ENCODE results near the gene SNX11.
A peak's percentile ranks its signal among the peaks of the same experiment; 100 is the strongest.
"Not testable (repeated sequence)": the region's sequence is repeated elsewhere in the genome, so short reads cannot be mapped to it uniquely, and the experiment has no call there.

Gene SNX11

GRCh38 chr17:48107137-48108055, at the start of gene SNX11:
Gene SNX11, plus strand, starts transcription at chr17:48107766. Its CDS starts 4,278 bp downstream, at chr17:48112044.
- DNase-seq: peak; percentile 85 to 88 (median 86)

- DNase-seq: no peak
Observed at GRCh38 chr17:48058393-48059124, 49.0 kb upstream of the SNX11 start.

- DNase-seq: no peak
Observed at GRCh38 chr17:48059125-48059668, 48.4 kb upstream of the SNX11 start.

DNA sequence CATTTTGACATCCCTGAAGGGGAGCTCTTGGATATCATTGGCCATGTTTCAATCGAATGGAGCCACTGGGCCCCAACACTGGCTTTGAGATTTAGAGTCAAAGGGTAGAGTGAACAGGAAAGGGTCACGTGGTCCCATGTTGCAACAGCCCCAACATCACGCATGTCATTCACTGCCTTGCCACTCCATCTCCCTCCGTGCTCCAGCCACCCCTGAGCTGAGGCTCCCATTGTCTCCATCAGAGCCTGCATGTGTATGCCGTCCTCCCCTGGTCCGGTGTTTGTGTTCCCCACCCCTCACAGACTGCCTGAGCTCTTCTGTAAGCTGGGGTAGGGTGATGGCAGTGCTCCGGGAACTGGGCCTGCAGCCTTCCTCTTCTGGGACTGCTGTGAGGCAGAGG, 47.3 kb upstream of the SNX11 start:
- DNase-seq: no peak

DNA sequence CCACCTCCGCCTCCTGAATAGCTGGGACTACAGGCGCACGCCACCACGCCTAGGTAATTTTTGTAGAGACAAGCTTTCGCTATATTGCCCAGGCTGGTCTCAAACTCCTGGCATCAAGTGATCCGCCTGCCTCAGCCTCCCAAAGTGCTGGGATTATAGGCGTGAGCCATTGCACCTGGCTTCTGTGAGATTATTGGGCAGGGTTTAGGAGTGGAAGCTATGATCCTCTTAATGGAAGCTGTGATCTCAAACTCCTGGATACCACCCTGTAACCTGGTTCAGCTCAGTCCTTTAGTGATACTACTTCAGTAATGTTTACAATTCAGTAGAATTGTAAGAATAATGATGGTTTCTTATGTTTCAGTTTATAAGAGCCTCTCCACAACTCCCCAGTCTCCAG, 45.3 kb upstream of the SNX11 start:
- DNase-seq: no peak

DNA sequence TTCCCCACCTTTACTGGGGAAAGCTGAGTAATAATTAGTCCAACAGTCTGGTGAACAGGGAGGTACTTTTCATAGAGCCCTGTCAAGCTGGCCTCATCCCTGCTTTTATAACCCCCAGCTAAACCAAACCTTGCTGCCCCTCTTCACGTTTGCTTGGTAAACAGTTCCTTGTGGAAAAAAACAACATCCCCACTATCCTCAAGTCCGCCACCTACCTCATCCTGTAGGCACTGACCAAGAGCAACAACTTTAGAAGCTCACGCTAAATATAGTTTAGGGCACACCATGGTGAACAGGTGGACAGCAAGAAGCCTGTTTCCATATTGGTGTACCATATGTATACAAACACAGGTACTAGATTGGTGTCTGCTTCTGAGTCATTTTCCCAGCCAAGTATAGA, 42.9 kb upstream of the SNX11 start:
- DNase-seq: no peak

- DNase-seq: no peak
Observed at GRCh38 chr17:48066192-48066591, 41.4 kb upstream of the SNX11 start.

GRCh38 chr17:48066656-48067055, 40.9 kb upstream of the SNX11 start:
- DNase-seq: no peak

- DNase-seq: no peak
Observed at GRCh38 chr17:48067245-48067644, 40.3 kb upstream of the SNX11 start.

DNA sequence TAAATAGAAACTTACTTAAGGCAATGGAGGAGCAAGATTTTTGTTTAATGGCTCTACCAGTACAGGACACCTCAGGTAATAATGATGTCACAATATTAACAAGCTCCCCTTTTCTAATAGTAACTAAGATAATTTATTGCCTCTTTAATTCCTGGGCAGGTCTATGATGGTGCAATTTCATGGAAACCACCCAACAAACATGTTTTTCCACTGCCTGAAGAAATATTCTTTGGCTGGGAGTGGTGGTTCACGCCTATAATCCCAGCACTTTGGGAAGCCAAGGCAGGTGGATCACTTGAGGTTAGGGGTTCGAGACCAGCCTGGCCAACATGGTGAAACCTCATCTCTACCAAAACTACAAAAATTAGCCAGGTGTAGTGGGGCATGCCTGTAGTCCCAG, 39.8 kb upstream of the SNX11 start:
- DNase-seq: not testable (repeated sequence)

DNA sequence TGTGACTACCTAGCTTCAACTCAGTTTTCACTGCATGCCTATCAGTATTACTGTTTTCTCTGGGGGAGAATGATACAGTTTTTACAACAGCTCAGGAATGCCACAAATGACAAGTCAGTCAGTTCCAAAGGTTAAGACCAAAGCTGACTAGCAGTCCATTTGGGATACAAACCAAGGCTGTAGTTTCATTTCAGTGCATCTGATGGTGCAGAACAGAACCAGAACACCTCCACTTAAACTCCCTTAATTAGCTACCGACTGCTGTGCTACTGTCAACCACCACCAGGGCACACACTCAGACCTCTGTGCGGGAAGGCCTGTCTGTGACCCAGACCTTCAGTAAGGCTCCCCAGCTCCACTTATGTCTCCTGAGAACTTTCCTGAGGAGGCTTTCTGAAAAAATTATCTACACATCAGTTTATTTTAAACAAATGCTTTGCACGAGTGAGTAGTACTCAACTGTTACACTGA, 39.0 kb upstream of the SNX11 start:
- DNase-seq: no peak

GRCh38 chr17:48070195-48070594, 37.4 kb upstream of the SNX11 start:
- DNase-seq: no peak

- no peak for DNase-seq
Observed at GRCh38 chr17:48071654-48072053, 35.9 kb upstream of the SNX11 start.

GRCh38 chr17:48072811-48073210, 34.8 kb upstream of the SNX11 start:
- not testable (repeated sequence) for DNase-seq

GRCh38 chr17:48073566-48074094, 33.9 kb upstream of the SNX11 start:
- not testable (repeated sequence) for DNase-seq

DNA sequence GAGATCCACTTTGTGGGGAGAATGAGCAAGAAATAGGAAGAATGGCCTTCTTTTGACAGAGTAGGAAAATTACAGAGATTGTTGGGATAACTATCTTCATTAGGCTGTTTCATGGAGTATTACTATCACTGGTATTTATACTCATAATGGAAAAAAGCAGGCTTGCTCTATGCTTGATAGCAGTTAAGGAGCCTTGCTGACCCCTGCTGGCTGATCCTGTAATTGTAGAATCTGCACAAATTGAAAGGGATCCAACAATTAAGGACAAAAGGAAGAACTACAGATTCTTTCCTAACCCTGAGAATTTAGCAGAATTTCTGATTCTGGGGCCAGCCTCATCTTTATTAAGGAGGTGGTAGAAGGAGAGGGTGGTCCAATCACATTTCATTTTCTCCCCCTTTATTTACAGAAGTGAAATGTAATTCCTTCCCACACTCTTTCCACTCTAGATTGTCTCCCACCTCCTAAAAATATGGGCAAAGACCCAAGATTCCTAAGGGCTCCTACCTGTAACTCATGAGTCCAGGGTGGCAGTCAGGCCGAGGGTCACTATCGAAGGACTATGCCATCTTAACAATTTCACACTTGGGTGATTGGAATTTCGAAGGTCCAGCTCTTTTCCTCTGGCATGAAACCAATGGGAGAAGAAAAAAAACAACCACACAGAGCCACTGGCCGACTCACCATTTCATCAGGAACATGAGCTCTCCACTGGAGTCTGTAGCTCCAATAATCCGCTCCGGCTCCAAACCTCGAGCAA, 33.1 kb upstream of the SNX11 start:
- DNase-seq: peak; percentile 49 to 66 (median 50)

- not testable (repeated sequence) for DNase-seq
Observed at GRCh38 chr17:48077152-48077551, 30.4 kb upstream of the SNX11 start.

GRCh38 chr17:48081858-48082257, 25.7 kb upstream of the SNX11 start:
- DNase-seq: no peak

DNA sequence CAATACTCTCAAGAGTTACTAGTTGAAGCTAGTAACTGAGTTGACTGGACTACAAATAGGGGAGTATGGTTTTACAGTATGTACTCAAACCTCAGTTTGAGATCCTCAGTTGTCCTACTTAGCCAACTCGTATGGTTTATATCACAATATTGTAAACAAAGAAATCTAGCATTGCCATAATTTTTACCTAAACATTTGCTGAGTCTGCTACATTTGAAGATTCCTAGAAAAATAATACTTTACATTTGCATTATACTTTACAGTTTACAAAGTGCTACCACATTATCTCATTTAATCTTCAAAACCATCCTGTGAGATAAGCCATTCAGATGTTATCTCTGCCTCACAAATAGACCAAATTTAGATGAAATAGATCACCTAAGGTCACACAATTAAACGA, 22.6 kb upstream of the SNX11 start:
- no peak for DNase-seq

GRCh38 chr17:48093341-48094045, 14.1 kb upstream of the SNX11 start:
- DNase-seq: no peak

DNA sequence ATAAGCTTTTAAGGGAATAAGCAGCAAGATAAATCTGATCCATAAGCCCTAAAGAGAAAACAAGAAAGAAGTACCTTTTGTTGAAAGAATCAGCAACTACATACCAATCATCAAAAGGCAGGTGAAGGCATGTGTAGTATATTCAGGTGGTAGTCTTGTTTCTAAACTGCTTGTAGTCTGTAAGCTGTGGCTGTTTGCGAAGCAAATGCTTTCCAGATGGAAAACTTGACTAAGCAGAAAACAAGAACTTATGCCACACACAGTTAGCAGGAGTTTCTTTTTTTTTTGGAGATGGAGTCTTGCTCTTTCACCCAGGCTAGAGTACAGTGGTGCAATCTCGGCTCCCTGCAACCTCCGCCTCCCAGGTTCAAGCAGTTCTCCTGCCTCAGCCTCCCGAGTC, 12.0 kb upstream of the SNX11 start:
- no peak for DNase-seq

GRCh38 chr17:48100160-48100559, 7.4 kb upstream of the SNX11 start:
- DNase-seq: no peak
